SK-N-SH (cell line): ENCODE results near the gene PEX1. TPM values are rescaled to one million over a fixed set of nuclear protein-coding genes. Genes with fewer than 3 reads are reported as not detected.

ENCODE experiments used
- CTCF ChIA-PET: fragments of 300-600, 350-600 bp; formaldehyde crosslinking; extraction: SDS; loops from one replicate; lab custom pipeline; 2021; lab: Yijun Ruan, JAX
- POLR2A ChIA-PET: fragments of 350-600 bp; sonication (Branson Sonifier 250); formaldehyde crosslinking; extraction: SDS; loops from one replicate; lab custom pipeline; 2020; ENCODE audit warnings: antibody characterized with exemption, inconsistent platforms; lab: Yijun Ruan, JAX
- DNase-seq: peaks from one replicate; pipeline ENCODE4 v3.0.0; 2012
- H2AFZ ChIP-seq: fragments of 200-600 bp; sonication (generic); 2 replicates; pipeline ENCODE4 v1.8.1; 2016; ENCODE audit warnings: antibody characterized with exemption, mild to moderate bottlenecking, low read depth
- H3F3A ChIP-seq: fragments of 200-600 bp; sonication (generic); replicated peaks from 2 replicates; pipeline ENCODE3; 2016; ENCODE audit warnings: antibody characterized with exemption, mild to moderate bottlenecking; ENCODE audit not compliant: insufficient read depth
- H3K27ac ChIP-seq, 2 experiments: fragments of 200-500 bp in 1 of 2; fragments of 200-600 bp in 1 of 2; sonication (Bioruptor generic) in 1 of 2; sonication (generic), shearing (Covaris generic) in 1 of 2; 2 replicates each; pipeline versions ENCODE4 v1.5.1 to v1.6.1; 2014 to 2016; ENCODE audit warnings: low read depth in 2 of 2, inconsistent platforms in 1 of 2, low read length in 1 of 2, mild to moderate bottlenecking in 1 of 2, mixed read lengths in 1 of 2
- H3K27me3 ChIP-seq: fragments of 200-600 bp; sonication (generic), shearing (Covaris generic); 2 replicates; pipeline ENCODE4 v1.6.1; 2016; ENCODE audit warnings: mixed run types; ENCODE audit not compliant: insufficient read depth
- H3K36me3 ChIP-seq, 2 experiments: fragments of 200-500 bp in 1 of 2; fragments of 200-600 bp in 1 of 2; sonication (Bioruptor generic) in 1 of 2; sonication (generic) in 1 of 2; replicated peaks in 1 of 2; 2 replicates each; pipeline versions ENCODE3 to v1.5.1; 2014 to 2016; ENCODE audit warnings: low read length in 1 of 2, mild to moderate bottlenecking in 1 of 2; ENCODE audit not compliant: insufficient read depth in 2 of 2, control insufficient read depth in 1 of 2
- H3K4me1 ChIP-seq, 2 experiments: fragments of 200-500 bp in 1 of 2; fragments of 200-600 bp in 1 of 2; sonication (Bioruptor generic) in 1 of 2; sonication (generic), shearing (Covaris generic) in 1 of 2; 2 replicates each; pipeline versions ENCODE4 v1.5.1 to v1.6.1; 2014 to 2016; ENCODE audit warnings: low read depth in 1 of 2, low read length in 1 of 2, mixed run types in 1 of 2; ENCODE audit not compliant: insufficient read depth in 2 of 2, control insufficient read depth in 1 of 2
- H3K4me2 ChIP-seq: fragments of 200-600 bp; sonication (generic), shearing (Covaris generic); 2 replicates; pipeline ENCODE4 v1.6.1; 2017; ENCODE audit warnings: mixed run types
- H3K4me3 ChIP-seq, 2 experiments: fragments of 200-500 bp in 1 of 2; fragments of 200-600 bp in 1 of 2; sonication (Bioruptor generic) in 1 of 2; sonication (generic), shearing (Covaris generic) in 1 of 2; 2 replicates each; pipeline versions ENCODE4 v1.5.1 to v1.8.1; 2014 to 2016; ENCODE audit warnings: low read depth in 2 of 2, inconsistent platforms in 1 of 2, low read length in 1 of 2, mild to moderate bottlenecking in 1 of 2, mixed read lengths in 1 of 2, moderate library complexity in 1 of 2
- H3K79me2 ChIP-seq: fragments of 200-600 bp; sonication (generic); 2 replicates; pipeline ENCODE4 v1.8.1; 2017; ENCODE audit warnings: mild to moderate bottlenecking; ENCODE audit not compliant: insufficient read depth
- H3K9ac ChIP-seq: fragments of 200-600 bp; sonication (generic); 2 replicates; pipeline ENCODE4 v1.6.1; 2017; ENCODE audit warnings: mixed run types
- H3K9me2 ChIP-seq: fragments of 200-600 bp; sonication (generic); 2 replicates; pipeline ENCODE4 v1.6.1; 2017; ENCODE audit warnings: mixed run types
- H3K9me3 ChIP-seq: fragments of 200-600 bp; sonication (generic); 2 replicates; pipeline ENCODE4 v1.6.1; 2017; ENCODE audit warnings: mixed run types, mild to moderate bottlenecking, moderate library complexity
- H4K20me1 ChIP-seq: fragments of 200-600 bp; sonication (generic); 2 replicates; pipeline ENCODE4 v1.6.1; 2017; ENCODE audit warnings: mild to moderate bottlenecking, mixed run types; ENCODE audit not compliant: insufficient read depth
- EP300 ChIP-seq, 2 experiments: IDR thresholded peaks; 2 replicates each; pipeline versions ENCODE4 v1.4.0 to v1.6.1; 2012; ENCODE audit warnings: borderline replicate concordance in 1 of 2, low read depth in 1 of 2, low read length in 1 of 2
- FOXJ3 ChIP-seq: sonication (generic); formaldehyde crosslinking; IDR thresholded peaks from 2 replicates; pipeline ENCODE4 v1.5.1; 2020; ENCODE audit warnings: mild to moderate bottlenecking, missing genetic modification reagents
- IRF3 ChIP-seq: fragments of 150-350 bp; IDR thresholded peaks from 2 replicates; pipeline ENCODE4 v1.6.1; 2016; ENCODE audit warnings: mild to moderate bottlenecking, low read depth, low read length
- JUND ChIP-seq: IDR thresholded peaks from 2 replicates; pipeline ENCODE4 v1.4.0; 2012
- MXI1 ChIP-seq: IDR thresholded peaks from 2 replicates; pipeline ENCODE4 v1.6.1; 2012; ENCODE audit warnings: mild to moderate bottlenecking, low read depth, low read length, improper control_type of control experiment
- NFIC ChIP-seq: IDR thresholded peaks from 2 replicates; pipeline ENCODE4 v1.4.0; 2012; ENCODE audit warnings: borderline replicate concordance
- PBX3 ChIP-seq: IDR thresholded peaks from 2 replicates; pipeline ENCODE4; 2012
- SIN3A ChIP-seq: IDR thresholded peaks from 2 replicates; pipeline ENCODE4 v1.6.1; 2012; ENCODE audit warnings: low read depth, mild to moderate bottlenecking, low read length, moderate library complexity, borderline replicate concordance
- SMC3 ChIP-seq: IDR thresholded peaks from 2 replicates; pipeline ENCODE4 v1.6.1; 2012; ENCODE audit warnings: low read depth, low read length, improper control_type of control experiment
- TEAD4 ChIP-seq: IDR thresholded peaks from 2 replicates; pipeline ENCODE4 v1.4.0; 2012; ENCODE audit warnings: mild to moderate bottlenecking, borderline replicate concordance; ENCODE audit not compliant: insufficient read depth
- WGBS: methylation state at CpG from one replicate; pipeline ENCODE4 v1.1.6; 2017; ENCODE audit warnings: low lambda C conversion rate; 5-methylcytosine and 5-hydroxymethylcytosine counted together
- polyA plus RNA-seq, 3 experiments: library from polyadenylated mRNA; depleted of rRNA; stranded (reverse); fragments of >200 nt; gene quantifications; 2 replicates each; pipeline ENCODE4 v1.2.3, GENCODE V29; 2012
- TF ChIP-seq, protein P1 (sequence below): IDR thresholded peaks from 2 replicates; pipeline ENCODE4 v1.4.0; 2012; ENCODE audit warnings: low read depth
- TF ChIP-seq, protein P2 (sequence below): fragments of 200-600 bp; sonication (generic); IDR thresholded peaks from 2 replicates; pipeline ENCODE4 v1.6.1; 2017; ENCODE audit warnings: antibody characterized with exemption, mild to moderate bottlenecking, moderate library complexity

PEX1 gene
- polyA plus RNA-seq, 1 of the 3 experiments (the other 2 are of a cell fraction) = 16.0 TPM

DNA sequence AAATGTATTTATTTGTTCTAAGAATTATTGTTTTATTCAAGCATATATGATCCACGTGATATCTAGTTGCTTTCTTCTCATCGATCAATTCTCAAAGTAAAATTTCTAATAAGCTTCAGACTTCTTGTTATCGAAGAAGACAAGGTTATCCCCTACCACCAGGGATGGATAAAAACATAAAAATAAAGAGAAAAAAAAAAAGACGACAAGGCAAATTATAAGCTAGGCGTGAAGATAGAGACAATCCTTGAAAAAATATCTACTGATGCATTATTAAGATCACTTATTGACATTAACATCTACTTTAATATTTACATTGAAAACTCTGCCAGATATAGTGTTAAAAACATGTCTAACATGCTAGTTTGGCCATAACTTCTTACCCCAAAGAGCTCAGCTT is 19.4 kb downstream of the PEX1 start (continued):
- TF ChIP-seq SIN3A (no peak), EP300 (IDR thresholded peaks at IDR 0.05; ENCODE audit: borderline replicate concordance in 1 of 2, low read depth in 1 of 2, low read length in 1 of 2) (no peak), TEAD4 (no peak), SMC3 (no peak), FOXJ3 (no peak), NFIC (no peak)
- TF ChIP-seq, protein P1, sequence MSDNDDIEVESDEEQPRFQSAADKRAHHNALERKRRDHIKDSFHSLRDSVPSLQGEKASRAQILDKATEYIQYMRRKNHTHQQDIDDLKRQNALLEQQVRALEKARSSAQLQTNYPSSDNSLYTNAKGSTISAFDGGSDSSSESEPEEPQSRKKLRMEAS = no peak

GRCh38 chr7:92506363-92506762 is 22.0 kb downstream of the PEX1 start:
- POLR2A ChIA-PET = no interaction called here
- CTCF ChIA-PET = no interaction called here
- DNase-seq = no peak
- no peaks in the 10 kb centered on the region for H4K20me1 ChIP-seq
- no peak overlapping the region for H3K4me2 ChIP-seq
- H2AFZ ChIP-seq = no peak overlapping the region
- no peaks in the 10 kb centered on the region for H3K4me1 ChIP-seq
- TF ChIP-seq JUND = no peak
- no peak for TF ChIP-seq IRF3
- no peak for TF ChIP-seq EP300 (IDR thresholded peaks at IDR 0.05; ENCODE audit: borderline replicate concordance in 1 of 2, low read depth in 1 of 2, low read length in 1 of 2)
- TF ChIP-seq, protein P2, sequence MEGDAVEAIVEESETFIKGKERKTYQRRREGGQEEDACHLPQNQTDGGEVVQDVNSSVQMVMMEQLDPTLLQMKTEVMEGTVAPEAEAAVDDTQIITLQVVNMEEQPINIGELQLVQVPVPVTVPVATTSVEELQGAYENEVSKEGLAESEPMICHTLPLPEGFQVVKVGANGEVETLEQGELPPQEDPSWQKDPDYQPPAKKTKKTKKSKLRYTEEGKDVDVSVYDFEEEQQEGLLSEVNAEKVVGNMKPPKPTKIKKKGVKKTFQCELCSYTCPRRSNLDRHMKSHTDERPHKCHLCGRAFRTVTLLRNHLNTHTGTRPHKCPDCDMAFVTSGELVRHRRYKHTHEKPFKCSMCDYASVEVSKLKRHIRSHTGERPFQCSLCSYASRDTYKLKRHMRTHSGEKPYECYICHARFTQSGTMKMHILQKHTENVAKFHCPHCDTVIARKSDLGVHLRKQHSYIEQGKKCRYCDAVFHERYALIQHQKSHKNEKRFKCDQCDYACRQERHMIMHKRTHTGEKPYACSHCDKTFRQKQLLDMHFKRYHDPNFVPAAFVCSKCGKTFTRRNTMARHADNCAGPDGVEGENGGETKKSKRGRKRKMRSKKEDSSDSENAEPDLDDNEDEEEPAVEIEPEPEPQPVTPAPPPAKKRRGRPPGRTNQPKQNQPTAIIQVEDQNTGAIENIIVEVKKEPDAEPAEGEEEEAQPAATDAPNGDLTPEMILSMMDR = no peak
- no peak for TF ChIP-seq NFIC
- TF ChIP-seq, protein P1 = no peak
- TF ChIP-seq PBX3 = no peak
- TF ChIP-seq MXI1 = no peak
- TF ChIP-seq, all 33 proteins: peak for 0
- Histone ChIP-seq H3K27me3 (no peaks in the 10 kb centered on the region), H3K9me3 (no peaks in the 10 kb centered on the region), H3K4me3 (no peak overlapping the region), H3F3A (peaks cover 14% of the 10 kb centered on the region), H3K27ac (no peak overlapping the region), H3K36me3 (peaks cover 61 to 66% of the 10 kb centered on the region in 2 experiments), H3K9ac (no peak overlapping the region), H3K79me2 (no peaks in the 10 kb centered on the region), H3K9me2 (no peaks in the 10 kb centered on the region)
- WGBS = 86% methylated on average over 2 of the region's 2 CpGs
